Hypothalamus (tissue), 51 donors: ENCODE measurements around the gene TLL1.

Source experiments
- DNase-seq, 51 donors: peaks; one replicate each; lab custom pipeline; 2025; lab: John Stamatoyannopoulos, UW

The TLL1 gene

DNA sequence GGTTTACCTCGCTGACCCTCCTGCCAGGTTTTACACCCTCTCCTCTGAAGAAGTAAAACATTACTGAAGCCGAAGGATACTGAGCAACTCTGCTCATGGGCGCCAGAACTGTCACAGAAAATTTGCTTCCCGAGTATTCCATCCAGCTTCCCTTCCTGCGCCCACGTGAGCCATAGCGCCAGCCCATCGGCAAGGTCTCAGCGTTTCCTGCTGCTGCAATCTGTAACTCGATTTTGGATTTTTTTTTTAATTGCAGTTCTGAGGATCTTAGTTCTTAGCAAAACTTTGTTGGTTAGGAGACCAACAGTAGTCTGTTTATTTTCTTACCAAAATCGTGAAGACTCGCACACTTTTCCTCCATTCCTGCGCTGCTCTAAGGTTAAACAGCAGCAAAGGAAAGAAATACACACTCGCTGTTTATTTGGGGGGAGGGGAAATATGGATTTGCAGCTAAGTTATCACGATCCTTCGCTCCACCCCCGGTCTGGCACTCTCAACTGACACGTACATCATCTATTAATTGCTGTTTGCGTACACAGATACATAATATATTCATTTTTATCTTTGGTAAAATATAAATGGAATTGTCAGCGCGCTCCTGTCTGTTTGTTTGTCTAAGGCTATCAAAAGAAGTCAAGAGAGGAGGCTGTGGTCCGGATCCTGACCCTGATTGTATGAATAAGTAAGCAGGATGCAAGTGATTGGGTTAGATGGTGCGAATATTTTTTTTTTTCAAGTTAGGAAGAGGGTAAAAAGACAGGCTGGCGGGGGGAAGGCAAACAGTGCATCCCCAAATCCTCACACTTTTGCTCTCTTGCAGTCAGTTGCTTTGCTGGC is at the start of gene TLL1:
Gene TLL1, plus strand, starts transcription at position 777 of the 837 bp plus-strand sequence. CDS start 668 bp downstream, outside the sequence.
- peak in 13 of 51 donors; percentile 0 to 31 (median 3) for DNase-seq

DNA sequence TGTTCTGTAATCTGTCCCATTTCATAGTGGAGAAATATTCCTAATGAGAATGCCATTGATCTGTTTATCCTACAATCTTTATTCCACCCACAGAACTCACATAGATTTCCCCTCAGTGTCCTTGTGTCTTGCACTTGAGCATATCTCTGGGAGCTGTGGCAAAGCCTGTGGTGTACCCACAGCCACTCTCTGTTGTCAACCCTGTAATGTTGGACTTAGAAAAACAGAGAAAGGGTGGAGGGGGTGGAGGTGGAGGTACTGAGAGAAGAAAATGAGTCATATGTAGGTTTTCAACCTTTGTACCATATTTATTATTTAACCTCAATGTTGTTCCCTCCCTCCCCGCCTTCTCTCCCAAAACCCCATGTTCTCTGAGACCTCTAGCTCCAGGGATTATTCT is 46.9 kb upstream of the TLL1 start:
- no peak for DNase-seq

DNA sequence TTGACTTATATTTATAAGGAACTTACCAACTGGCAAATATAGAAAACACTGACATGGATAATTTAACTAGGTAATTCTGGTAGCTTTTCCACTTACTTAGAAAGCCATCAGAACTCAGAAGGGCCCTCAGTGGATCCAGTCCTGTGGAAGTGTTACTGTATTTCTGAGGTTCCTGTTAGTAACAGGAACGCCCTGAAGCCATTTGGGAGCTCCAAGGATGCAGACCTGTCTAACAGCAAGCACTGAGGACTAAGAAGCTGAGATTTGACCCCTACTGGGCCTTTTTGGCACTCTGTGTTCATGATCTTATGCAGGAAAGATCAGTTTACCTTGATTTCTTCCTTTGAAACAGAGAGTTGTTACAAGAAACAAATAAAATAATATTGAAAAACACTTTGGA is 46.0 kb upstream of the TLL1 start:
- no peak for DNase-seq

DNA sequence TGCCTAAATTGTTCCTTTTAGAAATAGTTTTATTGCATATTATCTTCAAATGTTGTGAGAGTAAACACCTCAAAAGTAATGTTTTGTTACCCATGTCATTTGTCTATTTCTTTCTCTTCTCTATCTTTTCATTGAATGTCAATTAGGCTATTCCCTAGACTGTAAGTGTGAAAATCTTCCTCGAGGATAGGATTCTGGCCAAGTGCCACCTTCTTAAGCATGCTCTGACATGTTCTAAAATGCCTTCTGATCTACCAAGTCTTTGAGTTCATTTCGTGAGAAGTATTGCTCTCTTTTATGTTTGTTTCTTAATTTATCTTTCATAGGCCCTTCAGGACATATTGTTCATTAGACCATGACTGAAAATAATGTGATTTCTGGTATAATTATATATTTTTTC is 44.1 kb upstream of the TLL1 start:
- DNase-seq, result no peak

DNA sequence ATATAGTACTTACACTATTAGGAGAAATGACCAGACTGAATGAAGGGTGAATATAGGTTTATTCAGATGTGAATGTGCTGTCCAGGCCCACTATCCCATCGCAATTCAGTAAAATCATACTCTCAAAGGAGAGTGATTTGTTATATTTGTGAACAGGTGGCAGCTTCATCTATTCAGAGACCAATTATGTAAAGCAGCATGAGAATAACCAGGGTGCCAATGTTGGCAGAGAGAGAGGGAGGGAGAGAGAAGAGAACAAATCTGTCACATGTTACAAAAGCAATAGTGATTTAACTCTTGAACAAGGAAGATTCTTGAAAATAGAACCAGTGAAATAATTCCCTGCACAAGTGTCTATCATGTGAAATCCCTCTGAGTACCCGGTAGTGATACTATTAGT is 38.9 kb upstream of the TLL1 start:
- DNase-seq, result no peak

DNA sequence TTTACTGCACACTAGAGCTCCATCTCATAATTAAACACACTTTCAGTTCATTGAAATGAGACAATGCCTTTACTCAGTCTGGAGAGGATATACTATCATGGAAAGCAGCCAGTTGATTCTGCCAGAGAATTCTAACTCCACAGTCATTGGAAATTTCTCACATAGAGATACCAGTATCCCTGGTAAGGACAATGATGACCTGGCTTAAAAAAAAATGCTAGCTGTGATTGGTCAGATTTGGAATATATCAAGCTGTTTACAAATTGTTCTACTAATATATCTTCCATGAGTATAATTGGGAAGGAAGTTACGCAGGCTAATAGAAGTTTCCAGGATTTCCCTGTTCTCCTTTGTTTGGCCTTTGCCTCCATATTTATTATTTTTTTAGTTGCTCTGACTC is 34.5 kb upstream of the TLL1 start:
- no peak for DNase-seq

DNA sequence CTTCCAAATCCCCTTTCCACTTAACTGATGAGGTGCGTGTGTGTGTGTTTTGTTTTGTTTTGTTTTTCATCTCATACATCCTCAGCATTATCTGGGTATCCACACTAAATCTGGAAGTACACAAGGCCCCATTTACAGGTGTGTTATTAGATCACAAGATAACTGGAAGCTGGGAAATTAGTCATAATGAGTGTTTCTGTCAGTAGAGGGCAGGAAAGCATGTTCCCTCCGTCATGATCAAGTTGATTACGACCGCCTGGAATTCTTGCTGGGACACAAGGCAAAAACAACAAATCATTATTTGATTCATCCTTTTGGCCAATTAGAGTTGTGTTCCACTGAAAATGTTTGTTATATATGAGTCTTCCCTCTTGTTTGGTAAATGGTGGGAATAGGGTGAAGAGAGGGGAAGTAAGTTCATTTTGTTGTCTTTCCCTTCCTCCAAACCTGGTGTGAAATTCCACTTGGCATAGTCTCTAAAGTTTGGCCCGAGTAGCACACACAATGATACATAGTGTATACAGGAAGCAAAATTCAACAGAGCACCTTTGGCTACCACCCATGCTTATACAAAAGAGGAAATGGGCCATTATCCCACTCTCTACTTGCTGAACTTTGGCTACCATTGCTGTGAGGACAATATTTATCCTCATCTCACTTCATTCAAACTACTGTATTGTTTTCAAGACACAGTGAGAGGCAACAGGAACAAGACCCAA is 33.3 kb upstream of the TLL1 start:
- DNase-seq, result no peak

DNA sequence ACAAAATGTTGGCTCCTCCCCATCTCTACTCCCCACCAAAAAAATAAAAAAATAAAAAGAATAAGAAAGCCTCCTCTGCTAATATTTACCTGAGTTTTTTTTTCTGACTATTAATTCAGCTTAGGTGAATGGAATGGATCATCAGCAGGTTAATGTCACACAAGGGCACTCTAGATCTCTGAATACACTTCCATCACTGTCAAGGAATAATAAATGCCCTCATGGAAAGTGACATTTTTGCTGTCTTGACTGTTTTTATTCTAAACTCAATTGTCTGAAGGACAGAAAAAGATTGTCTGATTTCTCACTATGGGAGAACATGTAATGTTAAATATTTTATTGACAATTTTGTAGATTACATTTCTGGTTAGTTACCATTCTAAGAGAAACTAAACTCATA is 30.4 kb upstream of the TLL1 start:
- no peak for DNase-seq

DNA sequence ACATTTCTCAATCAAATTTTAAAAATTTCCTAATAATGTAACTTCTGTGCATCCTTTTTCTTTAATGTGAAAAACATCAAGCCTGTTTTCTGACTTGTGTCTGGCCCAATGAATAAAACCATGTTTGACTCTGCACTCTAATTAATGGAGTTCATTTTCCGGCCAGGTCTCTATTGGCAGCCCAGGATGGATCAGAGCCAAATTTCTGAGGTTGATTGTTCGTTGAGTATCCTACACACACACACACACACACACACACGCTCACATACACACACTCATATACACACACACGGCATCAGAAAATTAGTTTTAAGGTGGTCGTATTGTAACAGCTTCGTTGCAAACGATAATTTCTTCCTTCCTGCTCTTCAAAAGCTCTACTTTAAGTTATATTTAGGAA is 28.9 kb upstream of the TLL1 start:
- DNase-seq, result no peak

DNA sequence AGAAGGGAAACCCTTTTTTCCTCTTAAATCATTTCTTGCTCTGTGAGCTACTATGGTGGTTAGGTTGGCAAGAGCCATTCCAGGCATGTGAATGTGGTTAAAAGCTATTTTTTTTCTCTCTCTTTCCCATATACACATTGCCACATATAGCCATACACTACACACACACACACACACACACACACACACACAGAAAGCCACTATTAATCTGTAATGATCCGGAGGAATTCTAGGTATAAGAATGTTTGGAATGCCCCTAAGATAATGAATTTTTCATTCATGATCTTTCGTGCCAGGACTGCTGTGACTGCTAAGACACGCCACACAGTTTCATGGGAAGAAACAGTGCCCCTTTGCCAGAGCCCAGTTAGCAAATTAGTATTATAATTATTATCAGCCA is 21.8 kb upstream of the TLL1 start:
- no peak for DNase-seq

DNA sequence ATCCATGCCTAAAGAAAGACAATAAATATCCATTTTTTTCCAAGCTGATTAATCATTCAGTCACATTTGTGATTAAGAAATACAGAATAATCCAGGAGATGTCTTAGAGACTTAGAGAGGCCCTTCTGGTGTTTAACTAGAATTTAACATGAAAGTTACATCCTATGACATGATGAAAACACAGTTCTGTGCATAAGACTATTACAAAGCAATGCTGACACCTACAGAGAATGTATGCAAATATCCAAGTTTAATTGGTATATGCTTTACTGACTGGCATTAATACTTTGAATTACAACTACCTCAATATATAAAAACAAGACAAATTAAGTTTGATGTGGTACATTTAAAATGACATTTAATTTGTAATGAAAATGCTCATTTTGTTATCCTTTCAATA is 17.8 kb upstream of the TLL1 start:
- DNase-seq, result no peak

DNA sequence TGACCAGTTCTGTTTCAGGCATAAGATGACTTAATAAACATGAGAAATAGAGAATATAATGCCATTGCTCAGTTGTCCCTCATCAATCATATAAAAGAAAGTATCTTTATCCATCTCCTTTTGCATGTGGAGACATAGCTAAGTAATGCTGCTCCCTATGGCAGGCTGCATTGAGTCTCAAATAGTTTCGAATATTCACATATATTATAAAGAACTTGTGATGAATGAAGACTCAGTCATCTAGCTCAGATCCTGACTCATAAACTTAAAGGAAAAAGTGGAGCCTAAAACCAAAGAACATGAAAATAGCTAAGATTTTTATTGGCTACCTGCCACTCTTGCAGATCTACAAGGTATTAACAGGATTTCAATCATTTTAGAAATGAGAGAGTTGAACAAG is 11.7 kb upstream of the TLL1 start:
- DNase-seq, result no peak

DNA sequence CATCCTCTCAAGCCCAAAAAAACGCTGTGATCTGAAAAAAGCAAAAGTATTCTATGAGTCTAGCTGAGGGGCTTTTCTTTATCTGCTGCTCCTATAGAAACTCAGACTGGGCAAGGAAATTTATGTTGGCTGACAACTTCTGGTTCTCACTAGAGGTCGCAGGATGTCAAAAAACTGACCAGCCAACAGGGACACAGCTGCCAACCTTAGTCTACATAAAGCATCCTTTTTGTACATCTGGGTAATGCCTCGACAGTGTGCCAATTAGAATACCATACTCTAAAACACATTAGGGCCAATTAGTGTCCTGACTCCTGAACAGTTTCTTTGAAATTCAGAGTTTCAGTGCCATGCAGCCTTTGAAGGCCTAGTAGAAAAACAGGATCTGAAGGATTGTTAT is 8.8 kb upstream of the TLL1 start:
- DNase-seq, result no peak

DNA sequence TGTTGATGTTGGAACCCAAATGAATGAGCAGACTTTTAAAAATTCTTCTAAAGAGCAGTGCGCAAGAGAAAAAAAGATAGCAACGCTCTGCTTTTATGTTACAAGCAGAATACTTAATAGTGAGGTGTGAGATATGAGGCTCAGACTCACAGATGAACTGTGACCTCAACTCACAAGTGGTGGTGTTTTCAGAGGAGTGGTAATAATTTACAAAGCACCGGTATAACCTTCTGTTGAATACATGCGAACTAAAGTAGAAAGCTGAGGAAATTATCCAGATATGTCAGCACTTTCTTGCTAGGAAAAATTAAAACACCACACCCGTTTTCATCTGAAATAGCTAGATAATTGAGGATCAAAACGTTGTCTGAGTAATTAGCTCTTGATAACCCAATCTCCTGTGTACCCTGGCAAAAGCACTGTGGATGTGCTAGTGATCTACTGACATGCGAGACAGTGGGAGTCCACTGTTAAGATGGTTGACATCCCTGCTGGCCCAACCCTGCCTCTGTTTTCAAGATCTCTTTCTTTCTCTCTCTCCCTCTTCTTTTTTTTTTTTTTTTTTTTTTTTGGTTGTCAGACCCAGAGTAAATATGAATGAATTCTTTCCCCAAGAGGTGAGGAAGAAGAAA is 6.9 kb upstream of the TLL1 start:
- no peak for DNase-seq

DNA sequence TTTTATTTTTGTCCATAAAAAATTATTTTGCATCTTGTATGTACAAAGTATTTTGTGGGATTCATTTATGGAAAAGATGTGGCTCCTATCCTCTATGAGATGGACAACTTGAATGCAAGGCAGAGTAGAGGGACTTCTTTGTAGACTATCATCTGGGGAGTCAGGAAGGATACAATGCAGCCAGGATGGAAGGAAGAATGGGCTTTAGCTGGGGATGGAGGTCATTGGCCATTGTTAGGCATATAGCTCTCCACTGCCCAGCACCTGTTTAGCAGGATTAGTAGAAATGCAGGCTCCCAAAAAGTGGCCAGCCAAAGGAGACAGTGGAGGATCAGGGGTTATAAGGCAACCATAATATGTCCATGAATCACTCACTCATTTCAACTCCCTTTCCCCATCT is 5.1 kb upstream of the TLL1 start:
- DNase-seq, result no peak

DNA sequence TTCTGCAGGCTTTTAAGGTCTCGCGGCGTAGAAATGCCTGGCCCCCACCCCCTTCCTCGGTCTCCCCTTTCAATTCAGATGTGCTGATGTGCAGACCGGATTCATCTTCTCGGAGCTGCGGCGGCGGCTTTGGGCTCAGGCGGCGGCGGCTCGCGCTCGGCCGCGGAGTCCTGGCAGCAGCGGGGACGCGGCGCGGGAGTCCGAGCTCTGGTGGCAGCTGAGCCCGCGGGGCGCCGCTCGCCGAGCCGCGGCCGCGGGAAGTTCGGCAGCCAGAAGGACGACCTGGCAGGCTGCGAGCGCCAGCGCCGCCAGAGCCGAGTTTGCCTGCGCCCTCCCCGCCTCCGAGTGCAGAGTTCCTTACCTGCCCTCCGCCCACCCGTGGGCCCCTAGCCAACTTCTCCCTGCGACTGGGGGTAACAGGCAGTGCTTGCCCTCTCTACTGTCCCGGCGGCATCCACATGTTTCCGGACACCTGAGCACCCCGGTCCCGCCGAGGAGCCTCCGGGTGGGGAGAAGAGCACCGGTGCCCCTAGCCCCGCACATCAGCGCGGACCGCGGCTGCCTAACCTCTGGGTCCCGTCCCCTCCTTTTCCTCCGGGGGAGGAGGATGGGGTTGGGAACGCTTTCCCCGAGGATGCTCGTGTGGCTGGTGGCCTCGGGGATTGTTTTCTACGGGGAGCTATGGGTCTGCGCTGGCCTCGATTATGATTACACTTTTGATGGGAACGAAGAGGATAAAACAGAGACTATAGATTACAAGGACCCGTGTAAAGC is 448 bp downstream of the TLL1 start:
- DNase-seq, result peak in 20 of 51 donors; percentile 4 to 44 (median 14)

DNA sequence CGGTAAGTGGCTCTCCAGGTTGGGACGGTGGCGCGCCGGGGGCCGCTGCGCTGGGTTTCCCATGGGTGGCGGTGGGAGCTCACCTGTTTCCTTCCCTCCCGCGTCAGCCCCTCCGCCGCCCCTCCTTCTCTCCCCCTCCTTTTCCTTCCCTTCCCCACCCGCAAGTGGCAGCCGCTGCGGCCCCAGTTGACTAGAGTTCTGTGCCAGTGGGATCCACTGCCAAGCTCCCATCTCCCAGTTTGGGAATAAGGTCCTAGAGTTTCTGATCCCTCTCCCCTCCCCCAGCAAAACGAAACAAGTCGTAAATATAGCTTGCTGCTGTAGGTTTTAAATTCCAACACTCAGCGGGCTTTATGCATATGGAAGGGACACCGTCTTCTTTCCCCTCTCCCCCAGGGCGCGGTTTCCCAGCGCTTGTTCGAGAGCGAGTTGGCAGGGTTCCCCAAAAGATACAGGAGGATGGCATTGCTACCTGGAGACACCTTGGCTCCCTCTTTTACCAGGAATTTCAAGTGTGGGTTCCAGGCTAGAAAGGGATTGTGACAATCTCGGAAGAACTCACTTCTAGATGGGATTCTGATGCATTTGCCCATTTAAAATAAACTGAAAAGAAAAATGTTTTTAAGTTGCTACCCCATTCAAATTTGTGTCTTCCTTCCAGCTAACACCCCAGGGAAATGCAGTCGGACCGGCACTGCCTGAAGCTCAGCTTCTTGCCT is 1.2 kb downstream of the TLL1 start:
- peak in 6 of 51 donors; percentile 2 to 44 (median 10) for DNase-seq

DNA sequence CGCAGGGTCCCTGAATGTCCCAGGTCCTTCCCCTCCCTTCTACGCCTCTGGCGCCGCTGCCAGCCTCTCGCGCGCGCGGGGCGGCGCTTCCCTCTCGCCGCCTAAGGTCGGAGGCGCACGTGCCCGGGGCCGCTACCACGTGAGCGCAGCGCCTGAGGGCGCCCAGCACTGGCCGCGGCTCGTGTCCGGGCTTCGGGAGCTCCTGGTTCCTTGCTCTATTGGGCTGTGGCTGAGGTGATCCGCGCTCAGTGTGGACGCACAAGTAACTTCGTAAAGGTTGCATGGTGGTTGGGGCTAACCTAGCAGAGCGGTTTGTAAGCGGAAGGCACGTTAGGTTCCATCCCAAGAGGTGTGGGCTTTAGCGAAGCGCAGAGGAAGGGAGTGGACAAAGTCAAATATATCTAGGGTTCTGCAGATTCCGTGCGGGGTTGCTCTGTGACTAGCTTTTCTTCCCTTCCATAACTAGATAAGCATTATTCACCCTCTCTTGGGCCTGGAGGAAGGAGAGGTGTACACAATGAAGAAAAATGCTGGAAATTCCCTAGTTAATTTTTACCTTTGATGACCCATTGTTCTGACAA is 1.8 kb downstream of the TLL1 start:
- peak in 15 of 51 donors; percentile 1 to 28 (median 8) for DNase-seq

DNA sequence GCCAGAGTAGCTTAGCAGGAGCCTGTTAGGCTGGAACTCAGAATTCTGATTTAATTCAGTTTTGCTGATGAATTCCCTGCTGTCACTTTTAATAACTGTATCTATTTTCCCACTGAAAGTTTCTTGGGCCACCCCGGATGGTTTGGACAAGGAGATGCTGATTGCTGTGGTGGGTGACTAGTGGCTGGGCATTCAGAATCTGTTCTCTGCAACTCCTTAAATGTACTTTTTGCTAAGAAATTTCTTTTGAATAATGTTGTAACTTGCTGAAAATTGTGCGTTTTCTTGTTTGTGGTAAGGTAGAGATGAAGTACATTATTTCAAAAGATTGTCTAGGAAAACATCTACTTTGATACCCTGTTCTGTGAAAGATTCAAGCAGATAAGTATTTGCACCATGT is 2.4 kb downstream of the TLL1 start:
- DNase-seq, result no peak

DNA sequence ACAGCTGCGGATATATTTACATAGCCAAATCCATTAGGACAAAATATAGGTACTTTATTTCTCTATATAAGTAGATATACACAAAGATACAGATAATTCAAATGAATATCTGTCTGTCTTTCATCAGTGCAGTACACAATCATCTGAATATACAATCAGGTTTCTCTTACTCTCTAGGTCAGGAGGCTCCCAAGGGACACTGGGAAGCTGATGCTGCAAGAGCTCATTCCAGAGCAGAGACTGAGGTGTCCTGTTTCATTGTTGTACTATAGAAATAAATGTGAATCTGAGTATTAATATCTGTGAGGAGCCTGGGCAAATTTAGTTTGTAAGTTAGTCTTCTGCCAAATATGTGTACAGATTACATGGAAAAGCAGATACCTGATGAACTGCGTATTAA is 4.2 kb downstream of the TLL1 start:
- DNase-seq, result no peak
